K562 (cell line): ENCODE measurements around the gene KCNMB2. TPM values are rescaled to one million over a fixed set of nuclear protein-coding genes. Genes with fewer than 3 reads are reported as not detected.

Experiments
- ATAC-seq: fragments of 200-7000 bp; cut with Tn5 transposase; 3 replicates; pipeline ENCODE4 v1.9.1; 2020; ENCODE audit warnings: moderate library complexity
- BruUV-seq: library from RNA; stranded (reverse); fragments of 400-500 nt; replicated peaks from 2 replicates; lab custom pipeline; 2021; lab: Mats Ljungman, UMichigan
- CTCF ChIA-PET: fragments of 300-600 bp; formaldehyde crosslinking; extraction: SDS; loops from one replicate; lab custom pipeline; 2021; ENCODE audit warnings: low intra/inter-chr PET ratio; lab: Yijun Ruan, JAX
- POLR2A ChIA-PET: fragments of 300-600, 350-650 bp; sonication (Branson Sonifier 250); formaldehyde crosslinking; extraction: SDS; loops from one replicate; lab custom pipeline; 2021; ENCODE audit warnings: antibody characterized with exemption, inconsistent platforms; lab: Yijun Ruan, JAX
- DNase-seq, 4 experiments: peaks; one replicate each; pipeline versions ENCODE4 v3.0.0 to v3.0.0-alpha.2; 2011 to 2018; ENCODE audit warnings: low spot score in 3 of 4, mixed read lengths in 3 of 4; ENCODE audit errors: extremely low read depth in 1 of 4
- FAIRE-seq: peaks from 2 replicates; lab custom pipeline; 2011; peaks lifted over from hg19 to GRCh38; lab: Jason Lieb, UNC
- H2AFZ ChIP-seq: 2 replicates; pipeline ENCODE4 v1.6.0; 2011; ENCODE audit warnings: low read depth, low read length, control low read depth, inconsistent platforms
- H3K27ac ChIP-seq: fragments of 200-600 bp; 3 replicates; pipeline ENCODE4 v1.8.0; 2011; ENCODE audit warnings: low read depth, mild to moderate bottlenecking, control low read depth, inconsistent platforms, low read length, moderate library complexity, mixed read lengths; ENCODE audit errors: extremely low read depth
- H3K27me3 ChIP-seq, 2 experiments: fragments of 300-600 bp in 1 of 2; 2 replicates in 1 of 2; 3 replicates in 1 of 2; pipeline versions ENCODE4 v1.6.0 to v1.8.0; 2011; ENCODE audit warnings: inconsistent platforms in 2 of 2, low read length in 2 of 2, mild to moderate bottlenecking in 1 of 2, mixed read lengths in 1 of 2, moderate library complexity in 1 of 2; ENCODE audit not compliant: control insufficient read depth in 2 of 2, insufficient read depth in 2 of 2
- H3K36me3 ChIP-seq: fragments of 300-600 bp; 3 replicates; pipeline ENCODE4 v1.8.0; 2011; ENCODE audit warnings: mild to moderate bottlenecking, low read length, inconsistent platforms; ENCODE audit not compliant: control insufficient read depth, insufficient read depth
- H3K4me1 ChIP-seq, 2 experiments: fragments of 200-600 bp in 1 of 2; replicated peaks in 1 of 2; 2 replicates in 1 of 2; 3 replicates in 1 of 2; pipeline versions ENCODE4 v1.5.1 to v1.8.0; 2011; ENCODE audit warnings: inconsistent platforms in 2 of 2, low read length in 2 of 2, mild to moderate bottlenecking in 1 of 2, mixed read lengths in 1 of 2, moderate library complexity in 1 of 2; ENCODE audit not compliant: control insufficient read depth in 2 of 2, insufficient read depth in 2 of 2
- H3K4me2 ChIP-seq: 2 replicates; pipeline ENCODE4 v1.6.1; 2011; ENCODE audit warnings: low read length, control low read depth, inconsistent platforms, mixed read lengths; ENCODE audit not compliant: insufficient read depth
- H3K4me3 ChIP-seq: fragments of 200-600 bp; sonication (generic), shearing (Covaris generic); 2 replicates; pipeline ENCODE4 v1.5.1; 2016; ENCODE audit warnings: control low read depth, inconsistent platforms
- H3K79me2 ChIP-seq: fragments of 200-600 bp; 3 replicates; pipeline ENCODE4 v1.8.0; 2011; ENCODE audit warnings: low read length, inconsistent platforms; ENCODE audit not compliant: control insufficient read depth, insufficient read depth
- H3K9ac ChIP-seq, 2 experiments: 2 replicates each; pipeline versions ENCODE4 v1.6.0 to v1.6.1; 2011; ENCODE audit warnings: low read depth in 2 of 2, low read length in 2 of 2, control low read depth in 1 of 2, inconsistent platforms in 1 of 2, mild to moderate bottlenecking in 1 of 2, mixed read lengths in 1 of 2; ENCODE audit not compliant: insufficient read depth in 1 of 2
- H3K9me1 ChIP-seq: one replicate; pipeline ENCODE4 v1.6.0; 2011; ENCODE audit warnings: inconsistent platforms, mild to moderate bottlenecking, low read length, moderate library complexity; ENCODE audit not compliant: control insufficient read depth, insufficient read depth
- H3K9me3 ChIP-seq: replicated peaks from 2 replicates; pipeline ENCODE4 v1.5.1; 2011; ENCODE audit warnings: low read depth, low read length, inconsistent platforms; ENCODE audit not compliant: control insufficient read depth, insufficient read depth
- H4K20me1 ChIP-seq: replicated peaks from 2 replicates; pipeline ENCODE4 v1.6.1; 2011; ENCODE audit warnings: low read length, inconsistent platforms, mixed read lengths; ENCODE audit not compliant: control insufficient read depth, insufficient read depth
- CCAR2 ChIP-seq: fragments of 200-400 bp; formaldehyde crosslinking; IDR thresholded peaks from 2 replicates; pipeline ENCODE4 v1.6.1; 2017; ENCODE audit warnings: mild to moderate bottlenecking, low read depth, low read length
- GABPB1 ChIP-seq: sonication (generic); formaldehyde crosslinking; IDR thresholded peaks from 2 replicates; pipeline ENCODE4 v1.8.0; 2022; ENCODE audit warnings: mild to moderate bottlenecking, missing genetic modification reagents
- KDM2B ChIP-seq: fragments of 250-450 bp; sonication (Bioruptor Pico); IDR thresholded peaks from 2 replicates; pipeline ENCODE4 v1.8.0; 2021; ENCODE audit warnings: mild to moderate bottlenecking, moderate library complexity
- MCM2 ChIP-seq: fragments of 450-650 bp; IDR thresholded peaks from 2 replicates; pipeline ENCODE4 v1.6.1; 2017; ENCODE audit warnings: low read depth, mild to moderate bottlenecking
- NFYB ChIP-seq: IDR thresholded peaks from 2 replicates; pipeline ENCODE4 v1.6.1; 2011; ENCODE audit warnings: mild to moderate bottlenecking, moderate library complexity; ENCODE audit not compliant: insufficient read length; ENCODE audit errors: extremely low read depth
- SMARCB1 ChIP-seq: IDR thresholded peaks from 2 replicates; pipeline ENCODE4 v1.6.1; 2011; ENCODE audit warnings: improper control_type of control experiment, low read depth; ENCODE audit not compliant: insufficient read length
- ZKSCAN8 ChIP-seq: fragments of 200-800 bp; sonication (Bioruptor generic); IDR thresholded peaks from 2 replicates; pipeline ENCODE4 v1.6.1; 2016; ENCODE audit warnings: missing genetic modification characterization, missing compliant biosample characterization
- ZNF3 ChIP-seq: fragments of 250-450 bp; sonication (Bioruptor Pico); IDR thresholded peaks from 2 replicates; pipeline ENCODE4 v1.5.0; 2021; ENCODE audit warnings: mild to moderate bottlenecking, moderate library complexity
- WGBS: fragments of 100-300 bp; shearing (Covaris generic); methylation state at CpG from one replicate; pipeline ENCODE4 v1.1.6; 2016; ENCODE audit warnings: low coverage, mixed read lengths; ENCODE audit not compliant: insufficient coverage; ENCODE audit errors: missing lambda C conversion rate; 5-methylcytosine and 5-hydroxymethylcytosine counted together
- in situ Hi-C: fragments of 300-500 bp; cut with MboI; formaldehyde crosslinking; loops from 4 replicates; pipeline ENCODE4 v1.15.0; 2018; ENCODE audit warnings: inconsistent platforms, mixed read lengths
- intact Hi-C: fragments of 100-400 bp; cut with micrococcal nuclease; formaldehyde crosslinking; loops from 2 replicates; pipeline ENCODE4 v1.14.2; 2022
- polyA plus RNA-seq, 8 experiments: library from polyadenylated mRNA; depleted of rRNA in 4 of 8; stranded (reverse) in 5 of 8; unstranded in 3 of 8; fragments of >200 nt; fragmentation: Nextera tagmentation in 2 of 8; fragmentation: Illumina TruSeq in 1 of 8; extraction: Ambion mirVana in 2 of 8; extraction: Trizol in 1 of 8; gene quantifications; 2 replicates each; pipeline versions ENCODE4 v1.2.1 to v1.2.3, GENCODE V29; 2011 to 2014; ENCODE audit warnings: inconsistent platforms in 1 of 8, missing spikeins in 1 of 8
- total RNA-seq, 7 experiments: library from RNA; depleted of rRNA in 6 of 7; stranded (reverse); fragments of >200 nt in 6 of 7; fragmentation: Illumina TruSeq in 2 of 7; extraction: Trizol in 2 of 7; gene quantifications; 2 replicates each; pipeline versions ENCODE4 v1.2.1 to v1.2.3, GENCODE V29; 2011 to 2021; ENCODE audit warnings: low replicate concordance in 1 of 7

Gene KCNMB2
- total and polyA plus RNA-seq, 9 of the 15 experiments (the other 6 are each of a cell fraction or from before 2014, with no cell fraction given) = 0.04 to 0.15 TPM; not detected in 7

GRCh38 chr3:178735032-178735674 is 198.9 kb downstream of the KCNMB2 start:
- no peaks in the 10 kb centered on the region for H3K79me2 ChIP-seq
- no peaks in the 10 kb centered on the region for H3K9me3 ChIP-seq
- DNase-seq (no peak), ATAC-seq (no peak), FAIRE-seq (no peak)
- H3K4me3 ChIP-seq = no peak overlapping the region
- no peak overlapping the region for H3K27ac ChIP-seq
- no peaks in the 10 kb centered on the region for H3K4me1 ChIP-seq
- intact Hi-C loops = no loop called here
- WGBS = 3% methylated on average over 4 of the region's 4 CpGs
- ChIA-PET CTCF (no interaction called here), POLR2A (no interaction called here)
- H3K9me1 ChIP-seq = no peaks in the 10 kb centered on the region
- no peak for TF ChIP-seq ZNF3 (CRISPR knock-in tag)
- TF ChIP-seq GABPB1 (CRISPR knock-in tag) = no peak
- no peak for TF ChIP-seq ZKSCAN8 (CRISPR knock-in tag)
- TF ChIP-seq CCAR2 = no peak
- TF ChIP-seq KDM2B (CRISPR knock-in tag) = no peak
- TF ChIP-seq MCM2 = no peak
- TF ChIP-seq NFYB = no peak
- no peak for TF ChIP-seq SMARCB1
- no TSS peak for BruUV-seq
- no peak overlapping the region for H3K9ac ChIP-seq
- in situ Hi-C loops = no loop called here
- no peaks in the 10 kb centered on the region; a peak in 1 of 5 replicates for H3K27me3 ChIP-seq
- H3K36me3 ChIP-seq = no peaks in the 10 kb centered on the region
- H3K4me2 ChIP-seq = no peak overlapping the region
- no peak overlapping the region for H2AFZ ChIP-seq
- no peaks in the 10 kb centered on the region for H4K20me1 ChIP-seq
